Omental fat pad (tissue), 4 donors: ENCODE data around the gene CCN2. TPM values are rescaled to one million over a fixed set of nuclear protein-coding genes. Genes with fewer than 3 reads are reported as not detected.
"Not testable (repeated sequence)": the region's sequence is repeated elsewhere in the genome, so short reads cannot be mapped to it uniquely, and the experiment has no call there.

Source experiments
- ATAC-seq: fragments of 150-250 bp; one replicate; pipeline ENCODE4 v1.9.1; 2016; ENCODE audit warnings: mild to moderate bottlenecking, moderate library complexity; ENCODE audit not compliant: low FRiP score
- DNase-seq: peaks from one replicate; pipeline ENCODE4 v3.0.0-alpha.2; 2019; ENCODE audit warnings: low spot score
- CTCF ChIP-seq, 3 donors: fragments of 450-650 bp; IDR thresholded peaks; one replicate each; pipeline ENCODE4 v1.5.1; 2016 to 2017; ENCODE audit warnings: antibody characterized with exemption in 3 of 3, mild to moderate bottlenecking in 3 of 3, moderate library complexity in 2 of 3
- total RNA-seq, 4 donors: library from RNA; depleted of rRNA; stranded (reverse); fragments of >200 nt; gene quantifications; one replicate each; pipeline ENCODE4 v1.1.0, GENCODE V29; 2016

Gene CCN2
- total RNA-seq, 4 donors from 2014 or later: 60.6 to 129 (median 107) TPM

- DNase-seq: no peak
- no peak for TF ChIP-seq CTCF (IDR thresholded peaks at IDR 0.05)
- no peak for ATAC-seq
Measured at GRCh38 chr6:131917318-131917717, 33.9 kb downstream of the CCN2 start.

GRCh38 chr6:131916847-131917246, 34.3 kb downstream of the CCN2 start:
- DNase-seq (no peak), ATAC-seq (no peak)
- TF ChIP-seq CTCF (IDR thresholded peaks at IDR 0.05): no peak

DNA sequence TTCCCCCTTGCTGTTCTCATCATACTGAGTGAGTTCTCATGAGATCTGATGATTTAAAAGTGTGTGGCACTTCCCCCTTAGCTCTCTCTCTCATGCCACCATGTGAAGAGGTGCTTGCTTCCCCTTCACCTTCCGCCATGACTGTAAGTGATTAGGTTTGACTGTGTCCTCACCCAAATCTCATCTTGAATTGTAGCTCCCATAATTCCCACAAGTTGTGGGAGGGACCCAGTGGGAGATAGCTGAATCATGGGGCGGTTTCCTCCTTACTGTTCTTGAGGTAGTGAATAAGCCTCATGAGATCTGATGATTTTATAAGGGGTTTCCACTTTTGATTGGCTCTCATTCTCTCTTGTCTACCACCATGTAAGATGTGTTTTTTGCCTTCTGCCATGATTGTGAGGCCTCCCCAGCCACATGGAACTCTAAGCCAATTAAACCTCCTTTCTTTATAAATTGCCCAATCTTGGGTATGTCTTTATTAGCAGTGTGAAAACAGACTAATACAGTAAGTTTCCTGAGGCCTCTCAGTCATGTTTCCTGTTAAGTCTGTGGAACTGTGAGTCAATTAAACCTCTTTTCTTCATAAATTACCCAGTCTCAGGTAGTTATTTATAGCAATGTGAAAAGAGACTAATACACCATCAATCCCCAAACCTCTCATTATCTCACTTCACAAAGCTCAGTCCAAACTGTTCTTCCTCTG, 34.9 kb downstream of the CCN2 start:
- DNase-seq, ATAC-seq: not testable (repeated sequence)

GRCh38 chr6:131914967-131915751, 36.0 kb downstream of the CCN2 start:
- TF ChIP-seq CTCF (IDR thresholded peaks at IDR 0.05): peak in 1 of 3 donors; percentile 25
- ATAC-seq (peak; percentile 42), DNase-seq (peak; percentile 73)

DNA sequence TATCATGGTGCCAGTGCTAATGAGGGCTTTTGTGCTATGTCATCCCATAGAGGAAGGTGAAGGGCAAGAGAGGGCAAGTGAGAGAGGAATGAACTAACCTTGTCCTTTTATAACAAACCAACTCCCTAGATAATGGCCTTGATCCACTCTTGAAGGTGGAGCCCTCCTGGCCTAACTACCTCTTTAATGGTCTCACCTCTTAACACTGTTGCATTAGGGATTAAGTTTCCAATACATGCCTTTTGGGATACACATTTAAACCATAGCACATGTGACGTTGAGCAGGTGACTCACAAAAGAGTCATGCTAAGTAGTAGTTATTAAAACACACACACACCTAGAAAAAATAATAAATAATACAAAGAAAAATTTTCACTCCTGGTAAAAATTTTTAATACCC, 36.9 kb downstream of the CCN2 start:
- DNase-seq: no peak
- ATAC-seq: no peak
- no peak for TF ChIP-seq CTCF (IDR thresholded peaks at IDR 0.05)

DNA sequence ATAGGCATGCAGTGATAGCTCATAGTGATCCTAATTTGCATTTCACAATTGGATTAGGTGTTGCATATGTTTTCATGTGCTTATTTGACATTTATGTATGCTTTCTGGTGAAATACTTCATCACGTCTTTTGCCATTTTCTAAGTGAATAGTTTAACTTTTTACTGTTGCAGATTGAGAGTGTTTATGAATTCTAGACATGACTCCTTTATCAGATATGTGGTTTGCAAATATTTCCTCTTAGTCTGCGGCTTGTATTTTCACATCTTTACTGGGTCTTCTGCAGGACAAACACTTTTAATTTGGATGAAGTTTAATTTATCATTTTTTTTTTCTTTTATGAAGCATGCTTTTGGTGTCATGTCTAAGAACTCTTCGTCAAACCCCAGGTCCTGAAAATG, 39.2 kb downstream of the CCN2 start:
- no peak for ATAC-seq
- no peak for DNase-seq
- no peak for TF ChIP-seq CTCF (IDR thresholded peaks at IDR 0.05)

- ATAC-seq: no peak
- no peak for TF ChIP-seq CTCF (IDR thresholded peaks at IDR 0.05)
- DNase-seq: no peak
Measured at GRCh38 chr6:131910956-131911355, 40.2 kb downstream of the CCN2 start.
